DOHH2 (cell line): ENCODE results near the gene KCNQ1.

Source experiments
- H3F3A ChIP-seq: fragments of 200-600 bp; sonication (generic), shearing (Covaris generic); 2 replicates; pipeline ENCODE4 v1.6.0; 2016; ENCODE audit warnings: antibody characterized with exemption, mild to moderate bottlenecking; ENCODE audit not compliant: control insufficient read depth, insufficient read depth
- H3K27ac ChIP-seq: fragments of 200-600 bp; sonication (generic); 2 replicates; pipeline ENCODE4 v1.5.1; 2014; ENCODE audit warnings: low read depth, mild to moderate bottlenecking, low read length, moderate library complexity
- H3K27me3 ChIP-seq: fragments of 200-600 bp; sonication (generic); 2 replicates; pipeline ENCODE4 v1.6.1; 2014; ENCODE audit warnings: mild to moderate bottlenecking, low read length, mixed read lengths; ENCODE audit not compliant: control insufficient read depth
- H3K36me3 ChIP-seq: fragments of 200-600 bp; sonication (generic); 2 replicates; pipeline ENCODE4 v1.6.1; 2014; ENCODE audit warnings: mild to moderate bottlenecking, low read length, moderate library complexity, mixed read lengths; ENCODE audit not compliant: control insufficient read depth
- H3K4me1 ChIP-seq: fragments of 200-600 bp; sonication (generic); 2 replicates; pipeline ENCODE4 v1.6.1; 2014; ENCODE audit warnings: mild to moderate bottlenecking, low read length, mixed read lengths; ENCODE audit not compliant: control insufficient read depth
- H3K4me2 ChIP-seq: fragments of 200-600 bp; sonication (generic); 2 replicates; pipeline ENCODE4 v1.6.0; 2014; ENCODE audit warnings: mild to moderate bottlenecking, low read length, moderate library complexity
- H3K4me3 ChIP-seq: fragments of 200-600 bp; sonication (generic); 2 replicates; pipeline ENCODE4 v1.5.1; 2014; ENCODE audit warnings: mild to moderate bottlenecking, low read length, mixed read lengths
- H3K79me2 ChIP-seq: fragments of 200-600 bp; sonication (generic); 2 replicates; pipeline ENCODE4 v1.6.1; 2014; ENCODE audit warnings: mild to moderate bottlenecking, low read length, mixed read lengths; ENCODE audit not compliant: control insufficient read depth
- H3K9me2 ChIP-seq: fragments of 200-600 bp; sonication (generic); replicated peaks from 2 replicates; pipeline ENCODE4 v1.6.1; 2014; ENCODE audit warnings: mild to moderate bottlenecking, low read length, mixed read lengths; ENCODE audit not compliant: control insufficient read depth
- H3K9me3 ChIP-seq: fragments of 200-600 bp; sonication (generic); 2 replicates; pipeline ENCODE4 v1.6.1; 2014; ENCODE audit warnings: antibody characterized with exemption, low read length, mixed read lengths; ENCODE audit not compliant: control insufficient read depth, insufficient read depth
- H4K20me1 ChIP-seq: fragments of 200-600 bp; sonication (generic); 2 replicates; pipeline ENCODE4 v1.6.0; 2014; ENCODE audit warnings: low read depth, mild to moderate bottlenecking, antibody characterized with exemption, low read length, moderate library complexity; ENCODE audit not compliant: control insufficient read depth, insufficient read depth
- EZH2phosphoT487 ChIP-seq: fragments of 200-600 bp; sonication (generic); IDR thresholded peaks from 2 replicates; pipeline ENCODE4 v1.6.1; 2017; ENCODE audit warnings: borderline replicate concordance, mild to moderate bottlenecking, antibody characterized with exemption, low read length, moderate library complexity, mixed read lengths
- TF ChIP-seq, protein P1 (sequence below): fragments of 200-600 bp; sonication (generic); IDR thresholded peaks from one replicate; pipeline ENCODE4 v1.5.1; 2014; ENCODE audit warnings: antibody characterized with exemption, mild to moderate bottlenecking, low read depth, low read length; ENCODE audit not compliant: poor library complexity, severe bottlenecking

Gene KCNQ1

DNA sequence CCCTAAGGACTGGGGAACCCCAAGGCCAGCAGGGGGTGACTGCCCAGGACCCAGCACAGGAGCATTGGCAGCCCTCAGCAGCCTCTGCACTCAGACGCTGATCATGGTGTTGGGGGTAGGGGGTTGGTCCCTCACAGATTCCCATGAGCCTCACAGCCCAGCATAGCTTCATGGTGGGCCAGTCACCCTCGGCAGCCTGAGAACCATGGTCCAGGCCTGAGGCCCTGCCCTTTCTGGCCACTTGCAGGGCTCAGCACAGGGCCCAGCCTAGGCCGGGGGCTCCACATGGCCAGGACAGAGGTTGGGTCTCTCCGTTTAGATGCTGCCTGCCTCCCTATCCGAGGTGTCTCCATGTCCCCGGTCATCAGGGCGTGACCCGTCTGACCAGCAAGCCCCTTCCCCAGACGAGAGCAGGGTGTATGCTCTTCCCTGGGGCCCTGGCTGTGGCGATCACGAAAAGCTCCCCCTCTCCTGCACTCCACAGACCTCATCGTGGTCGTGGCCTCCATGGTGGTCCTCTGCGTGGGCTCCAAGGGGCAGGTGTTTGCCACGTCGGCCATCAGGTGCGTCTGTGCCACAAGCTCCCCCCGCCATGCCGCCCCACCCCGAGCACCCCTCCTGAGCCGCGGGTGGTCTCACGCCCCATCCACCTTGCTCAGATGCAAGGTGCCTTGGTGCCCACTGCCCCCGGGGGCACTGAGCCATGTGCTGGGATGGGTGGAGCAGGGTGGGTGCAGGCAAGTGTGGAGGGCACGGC lies 126.2 kb downstream of the KCNQ1 start:
- Histone ChIP-seq H3K4me3 (no peak overlapping the region), H3K79me2 (no peaks in the 10 kb centered on the region), H3F3A (no peaks in the 10 kb centered on the region), H4K20me1 (no peaks in the 10 kb centered on the region), H3K9me3 (no peaks in the 10 kb centered on the region), H3K36me3 (no peaks in the 10 kb centered on the region), H3K4me2 (no peak overlapping the region), H3K9me2 (no peaks in the 10 kb centered on the region), H3K27ac (no peak overlapping the region), H3K4me1 (no peaks in the 10 kb centered on the region), H3K27me3 (no peaks in the 10 kb centered on the region)
- TF ChIP-seq, protein P1, sequence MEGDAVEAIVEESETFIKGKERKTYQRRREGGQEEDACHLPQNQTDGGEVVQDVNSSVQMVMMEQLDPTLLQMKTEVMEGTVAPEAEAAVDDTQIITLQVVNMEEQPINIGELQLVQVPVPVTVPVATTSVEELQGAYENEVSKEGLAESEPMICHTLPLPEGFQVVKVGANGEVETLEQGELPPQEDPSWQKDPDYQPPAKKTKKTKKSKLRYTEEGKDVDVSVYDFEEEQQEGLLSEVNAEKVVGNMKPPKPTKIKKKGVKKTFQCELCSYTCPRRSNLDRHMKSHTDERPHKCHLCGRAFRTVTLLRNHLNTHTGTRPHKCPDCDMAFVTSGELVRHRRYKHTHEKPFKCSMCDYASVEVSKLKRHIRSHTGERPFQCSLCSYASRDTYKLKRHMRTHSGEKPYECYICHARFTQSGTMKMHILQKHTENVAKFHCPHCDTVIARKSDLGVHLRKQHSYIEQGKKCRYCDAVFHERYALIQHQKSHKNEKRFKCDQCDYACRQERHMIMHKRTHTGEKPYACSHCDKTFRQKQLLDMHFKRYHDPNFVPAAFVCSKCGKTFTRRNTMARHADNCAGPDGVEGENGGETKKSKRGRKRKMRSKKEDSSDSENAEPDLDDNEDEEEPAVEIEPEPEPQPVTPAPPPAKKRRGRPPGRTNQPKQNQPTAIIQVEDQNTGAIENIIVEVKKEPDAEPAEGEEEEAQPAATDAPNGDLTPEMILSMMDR, result no peak
- no peak for TF ChIP-seq EZH2phosphoT487

DNA sequence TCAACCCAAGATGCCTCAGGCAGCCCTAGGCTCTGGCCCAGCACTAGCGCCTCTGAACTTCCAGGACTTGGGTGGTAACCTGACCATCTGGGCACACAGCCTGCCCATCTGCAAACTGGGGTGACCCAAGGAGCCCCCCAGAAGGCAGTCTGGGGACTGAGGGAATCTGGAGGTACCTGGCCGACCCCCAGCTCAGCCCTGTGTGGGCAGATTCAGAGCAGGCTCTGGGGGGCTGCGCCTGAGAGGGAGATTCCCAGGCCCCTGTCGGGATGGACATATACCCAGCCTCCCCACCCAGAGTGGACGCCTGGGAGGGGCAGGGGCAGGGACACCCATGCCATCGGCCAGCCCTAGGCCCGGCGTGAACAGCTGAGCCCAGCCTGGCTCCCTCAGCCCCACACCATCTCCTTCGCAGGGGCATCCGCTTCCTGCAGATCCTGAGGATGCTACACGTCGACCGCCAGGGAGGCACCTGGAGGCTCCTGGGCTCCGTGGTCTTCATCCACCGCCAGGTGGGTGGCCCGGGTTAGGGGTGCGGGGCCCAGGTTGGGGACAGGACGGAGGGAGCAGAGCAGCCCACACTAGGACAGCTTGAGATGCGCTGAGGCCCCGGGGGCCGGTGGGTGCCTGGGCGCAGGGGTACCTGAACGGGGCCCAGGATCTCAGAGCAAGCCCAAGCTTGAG lies 126.9 kb downstream of the KCNQ1 start:
- H3K27me3 ChIP-seq, result no peaks in the 10 kb centered on the region
- H4K20me1 ChIP-seq, result no peaks in the 10 kb centered on the region
- H3F3A ChIP-seq, result no peaks in the 10 kb centered on the region
- H3K79me2 ChIP-seq, result no peaks in the 10 kb centered on the region
- no peaks in the 10 kb centered on the region for H3K36me3 ChIP-seq
- H3K4me2 ChIP-seq, result no peak overlapping the region
- TF ChIP-seq, protein P1, result no peak
- TF ChIP-seq EZH2phosphoT487, result no peak
- no peaks in the 10 kb centered on the region for H3K4me1 ChIP-seq
- H3K27ac ChIP-seq, result no peak overlapping the region
- H3K9me2 ChIP-seq, result no peaks in the 10 kb centered on the region
- no peaks in the 10 kb centered on the region for H3K9me3 ChIP-seq
- H3K4me3 ChIP-seq, result no peak overlapping the region

DNA sequence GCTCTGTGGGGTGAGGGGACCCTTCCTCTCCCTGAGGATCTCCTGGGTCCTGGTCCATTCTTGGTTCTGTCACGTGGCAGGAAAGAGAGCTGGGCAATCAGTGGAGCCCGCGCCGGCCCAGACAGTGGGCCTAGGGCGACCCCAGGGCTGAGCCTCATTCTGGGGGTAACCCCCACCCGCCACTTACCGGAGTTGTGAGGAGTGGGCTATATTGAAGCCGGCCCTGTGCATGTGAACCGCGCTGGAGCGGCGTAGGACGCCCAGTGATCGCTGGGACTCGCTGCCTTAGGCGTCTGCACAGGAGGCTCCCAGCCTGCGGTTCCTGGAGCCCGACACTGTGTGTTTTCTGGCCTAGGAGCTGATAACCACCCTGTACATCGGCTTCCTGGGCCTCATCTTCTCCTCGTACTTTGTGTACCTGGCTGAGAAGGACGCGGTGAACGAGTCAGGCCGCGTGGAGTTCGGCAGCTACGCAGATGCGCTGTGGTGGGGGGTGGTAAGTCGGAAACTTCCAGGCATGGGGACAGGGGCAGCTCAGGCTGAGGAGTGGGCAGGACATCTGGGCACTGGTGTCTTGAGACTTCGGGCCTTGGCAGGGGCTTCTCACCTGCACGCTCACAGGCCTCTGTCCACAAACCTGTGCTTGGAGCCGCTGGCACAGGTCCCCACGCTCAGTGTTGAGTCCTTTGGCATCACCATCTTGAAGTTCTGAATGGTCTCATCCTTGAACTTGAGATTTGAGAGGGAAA lies 127.9 kb downstream of the KCNQ1 start:
- H3K4me1 ChIP-seq, result no peaks in the 10 kb centered on the region
- TF ChIP-seq, protein P1, result no peak
- TF ChIP-seq EZH2phosphoT487, result no peak

More for the DNA sequence above, 127.9 kb downstream of the KCNQ1 start:
- H3K27me3 ChIP-seq, result no peaks in the 10 kb centered on the region
- H4K20me1 ChIP-seq, result no peaks in the 10 kb centered on the region
- no peaks in the 10 kb centered on the region for H3K9me2 ChIP-seq
- H3K9me3 ChIP-seq, result no peaks in the 10 kb centered on the region
- H3K79me2 ChIP-seq, result no peaks in the 10 kb centered on the region
- H3K4me3 ChIP-seq, result no peak overlapping the region
- no peak overlapping the region for H3K27ac ChIP-seq
- H3K4me2 ChIP-seq, result no peak overlapping the region
- no peaks in the 10 kb centered on the region for H3F3A ChIP-seq
- no peaks in the 10 kb centered on the region for H3K36me3 ChIP-seq
